ENCODE measurements around the gene WLS.

Gene WLS

DNA sequence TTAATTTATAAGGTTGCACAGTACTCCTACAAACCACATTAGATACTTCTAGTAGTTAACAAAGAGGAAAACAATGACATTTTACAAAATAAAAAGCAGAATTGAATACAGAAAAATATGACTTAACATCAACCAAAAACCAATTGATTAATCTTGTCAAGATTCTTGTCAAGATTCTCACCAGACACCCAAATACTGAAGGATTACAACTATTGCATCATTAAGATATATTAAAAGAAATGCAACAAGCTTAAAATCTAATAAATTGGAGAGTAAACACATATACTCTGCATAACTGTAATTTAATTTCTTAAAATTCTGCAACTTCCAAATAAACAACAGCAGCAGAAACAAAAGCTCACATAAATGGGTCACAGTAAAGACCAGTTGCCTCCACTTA is 4.7 kb downstream of the WLS start:
- no peak for DNase-seq (ENCODE audit: low read depth)

- no peak for DNase-seq (ENCODE audit: low read depth)
These were observed 6.5 kb downstream of the WLS start for GRCh38 chr1:68225781-68226180.

DNA sequence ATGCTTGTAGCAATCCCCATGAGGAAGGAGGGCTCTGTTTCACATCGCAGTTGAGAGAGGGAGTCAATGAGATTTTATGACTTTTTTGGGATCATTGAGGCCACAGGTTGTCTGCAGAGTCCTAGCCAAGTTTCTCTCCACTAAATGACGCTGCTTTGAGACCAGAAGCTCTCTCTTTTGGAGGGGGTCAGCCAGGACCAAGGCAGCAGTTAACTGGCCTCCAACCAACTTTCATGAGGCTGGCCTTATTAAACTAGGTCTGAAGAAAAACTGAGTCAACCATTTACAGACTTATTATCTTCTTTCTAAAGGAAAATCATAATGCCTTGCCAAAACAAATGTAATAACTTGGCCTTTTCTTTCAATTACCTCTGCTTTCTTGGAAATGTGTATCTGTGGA is 8.6 kb downstream of the WLS start:
- no peak for DNase-seq (ENCODE audit: low read depth)

DNA sequence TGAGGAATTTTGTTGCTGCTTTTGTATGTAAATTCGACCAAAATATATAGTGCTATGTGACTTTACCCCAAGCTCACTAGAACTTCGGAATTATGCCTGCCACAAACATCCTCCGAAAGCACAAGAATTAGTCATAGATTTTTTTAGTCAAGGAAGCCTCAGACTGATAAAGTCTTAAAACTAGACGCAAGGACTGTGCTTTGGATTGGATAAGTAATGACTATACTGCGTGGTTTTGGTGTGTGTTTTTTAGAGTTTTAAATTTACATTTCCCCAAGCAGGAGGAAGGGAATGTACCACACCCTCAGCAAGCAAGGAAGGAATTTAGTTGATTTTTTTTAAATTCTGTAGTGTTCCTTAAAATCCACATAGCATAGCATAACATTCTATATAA is 10.3 kb downstream of the WLS start:
- no peak for DNase-seq (ENCODE audit: low read depth)

DNA sequence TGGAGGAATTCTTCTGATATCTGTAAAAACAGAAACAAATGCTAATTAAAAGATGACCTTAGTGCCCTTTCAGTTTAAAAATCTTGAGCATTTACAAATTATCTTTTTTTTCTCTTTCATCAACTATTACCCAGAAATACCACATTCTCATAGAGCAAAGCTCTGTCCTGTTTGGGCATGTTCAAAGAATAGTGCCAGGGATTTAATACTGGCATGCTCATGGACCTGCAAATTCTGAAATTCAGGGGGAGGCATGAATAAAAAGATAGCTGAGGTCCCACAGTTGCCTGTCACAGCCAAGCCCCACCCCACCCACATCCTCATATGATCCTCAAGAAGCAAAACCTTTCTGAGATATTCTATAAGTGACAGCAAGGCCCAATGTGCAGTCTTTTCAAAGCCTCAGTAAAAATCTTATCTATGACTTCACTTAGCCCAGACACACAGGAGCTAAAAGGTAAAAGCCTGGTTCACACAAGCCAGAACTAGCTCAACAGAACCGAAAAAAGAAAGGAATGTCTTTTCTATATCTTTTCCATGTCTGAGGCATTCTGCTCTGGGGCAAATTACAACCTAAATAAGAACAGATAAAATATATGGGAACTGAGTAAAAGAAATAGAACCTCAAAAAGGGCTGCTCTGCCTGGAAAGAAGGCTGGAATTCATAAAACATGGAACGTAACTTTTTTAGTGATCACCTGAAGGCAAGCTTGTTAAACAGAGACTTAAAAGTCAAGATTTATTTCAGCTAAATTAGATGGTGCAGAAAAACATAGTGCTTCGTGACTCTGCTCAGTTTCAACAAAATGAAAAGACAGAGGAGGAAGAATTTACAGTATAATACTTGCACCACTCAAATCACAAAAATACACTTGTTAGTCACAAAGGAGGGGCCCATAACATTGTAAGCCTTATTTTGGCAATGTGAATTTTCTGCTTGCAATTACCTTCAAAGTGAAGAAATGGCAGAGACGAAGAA is 11.0 kb downstream of the WLS start:
- no peak for DNase-seq (ENCODE audit: low read depth)

- no peak for DNase-seq (ENCODE audit: low read depth)
These were observed 11.9 kb downstream of the WLS start for GRCh38 chr1:68220420-68220819.

DNA sequence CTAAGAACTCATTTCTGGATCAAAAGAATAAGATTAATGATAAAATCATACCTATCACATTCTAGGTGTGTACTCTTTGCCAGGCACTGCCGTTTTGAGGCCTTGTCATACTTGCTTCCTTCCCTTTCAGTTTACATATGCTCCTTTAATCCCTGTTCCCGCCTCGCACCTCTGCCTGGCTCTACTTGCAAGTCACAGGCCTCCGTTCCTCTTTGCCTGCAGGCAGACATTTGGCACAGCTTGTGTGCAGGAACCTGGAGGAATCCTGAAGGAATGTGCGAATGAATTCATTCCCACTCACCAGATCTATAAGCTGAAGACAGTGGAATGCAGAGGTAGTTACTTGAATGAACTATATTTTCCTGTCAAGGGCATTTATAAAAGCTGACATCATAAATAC is 13.8 kb downstream of the WLS start:
- no peak for DNase-seq (ENCODE audit: low read depth)

GRCh38 chr1:68217618-68218017 is 14.7 kb downstream of the WLS start:
- no peak for DNase-seq (ENCODE audit: low read depth)

DNA sequence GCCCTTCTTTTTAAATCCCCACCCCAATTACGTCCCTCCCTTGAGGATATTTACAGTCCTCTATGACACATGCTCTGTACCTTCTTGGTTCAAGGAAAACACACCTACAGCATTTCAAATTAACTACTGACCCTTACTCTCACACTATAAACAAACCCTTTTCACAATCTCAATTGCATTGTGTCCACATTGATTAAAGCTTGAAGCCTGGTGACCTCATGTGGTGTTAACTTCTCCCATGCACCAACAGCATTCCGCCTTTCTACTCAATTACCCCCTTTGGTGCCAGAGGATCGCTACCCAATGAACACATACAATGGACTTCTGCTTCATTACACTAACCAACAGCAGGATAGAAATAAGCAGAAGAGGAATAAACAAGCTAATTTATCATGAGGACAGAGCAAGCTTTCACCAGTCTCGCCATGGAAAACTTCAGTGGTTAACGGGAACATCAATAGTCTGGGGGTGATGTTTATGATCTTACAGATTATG is 15.2 kb downstream of the WLS start:
- no peak for DNase-seq (ENCODE audit: low read depth)

- DNase-seq (ENCODE audit: low read depth): no peak
These were observed 16.1 kb downstream of the WLS start for GRCh38 chr1:68216089-68216772.

GRCh38 chr1:68213843-68214242 is 18.5 kb downstream of the WLS start:
- no peak for DNase-seq (ENCODE audit: low read depth)

- DNase-seq (ENCODE audit: low read depth): no peak
These were observed 20.5 kb downstream of the WLS start for GRCh38 chr1:68211761-68212380.

- no peak for DNase-seq (ENCODE audit: low read depth)
These were observed 21.5 kb downstream of the WLS start for GRCh38 chr1:68210829-68211228.

DNA sequence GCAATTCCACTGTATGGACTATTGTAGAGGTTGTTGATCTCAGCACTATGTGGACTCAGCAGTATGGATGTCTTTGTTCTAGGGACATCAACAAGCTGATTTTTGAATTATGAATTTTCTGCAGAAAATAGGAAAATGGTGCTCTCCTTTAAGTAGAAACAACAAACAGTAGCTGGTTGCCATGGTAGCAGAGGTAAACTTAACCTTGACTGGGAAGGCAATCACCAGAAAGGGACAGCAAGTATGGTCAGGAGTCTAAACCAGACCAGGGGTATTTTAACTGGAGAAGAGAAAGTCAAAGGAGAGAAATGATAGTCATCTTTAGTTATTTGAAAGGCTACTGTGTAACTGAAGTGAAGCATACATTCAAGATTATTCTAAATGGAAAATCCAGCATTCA is 22.3 kb downstream of the WLS start:
- no peak for DNase-seq (ENCODE audit: low read depth)

GRCh38 chr1:68206848-68207689 is 25.3 kb downstream of the WLS start:
- no peak for DNase-seq (ENCODE audit: low read depth)

DNA sequence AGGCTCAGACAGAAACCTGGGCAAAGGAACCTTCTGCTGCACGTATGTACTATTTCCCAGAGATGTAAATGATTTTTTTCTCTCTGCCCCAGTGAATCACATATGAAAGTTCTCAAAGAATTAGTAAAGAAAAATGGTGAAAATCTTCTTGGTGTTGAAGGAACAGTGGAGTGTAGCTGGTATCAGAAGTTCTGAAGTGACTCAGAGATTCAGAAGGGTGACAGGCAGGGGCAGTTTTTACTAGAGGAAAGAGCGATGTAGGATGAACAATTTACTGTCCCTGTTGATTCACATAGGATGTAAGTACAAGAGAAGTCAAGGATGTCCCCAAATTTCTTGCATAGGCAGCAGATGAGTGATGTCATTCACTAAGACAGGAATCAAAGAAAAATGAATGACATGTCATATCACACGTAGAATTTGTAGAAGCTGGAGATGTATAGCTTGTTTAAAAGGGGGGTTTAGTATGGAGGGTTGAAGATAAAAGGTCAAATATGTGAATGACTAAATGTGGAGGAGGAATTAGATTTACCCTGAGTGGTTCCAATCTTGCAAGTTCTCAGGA is 26.4 kb downstream of the WLS start:
- no peak for DNase-seq (ENCODE audit: low read depth)

GRCh38 chr1:68204977-68205630 is 27.2 kb downstream of the WLS start:
- DNase-seq (ENCODE audit: low read depth): no peak

GRCh38 chr1:68202239-68202832 is 30.0 kb downstream of the WLS start:
- DNase-seq (ENCODE audit: low read depth): no peak

- DNase-seq (ENCODE audit: low read depth): no peak
These were observed 30.6 kb downstream of the WLS start for GRCh38 chr1:68201546-68202238.

DNA sequence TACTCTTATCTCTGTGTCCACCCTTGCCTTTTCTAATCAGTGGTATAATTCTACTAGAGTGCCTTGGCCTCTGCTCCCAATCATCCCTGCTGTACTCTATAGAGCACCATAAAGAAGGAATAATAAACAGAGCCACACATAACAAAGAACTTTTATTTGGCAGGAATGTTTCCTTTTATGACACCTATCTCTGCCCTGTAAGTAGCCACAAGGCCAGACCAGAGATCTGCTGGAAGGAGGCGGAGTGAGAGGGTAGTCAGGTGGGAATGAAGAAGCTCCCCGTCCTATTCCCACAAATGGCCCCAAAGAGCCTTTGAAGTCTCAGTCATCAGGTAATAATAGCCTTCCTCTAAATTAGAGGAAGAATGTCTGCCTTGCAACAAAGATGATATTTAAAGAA is 32.7 kb downstream of the WLS start:
- no peak for DNase-seq (ENCODE audit: low read depth)
